Fibroblast of peridontal ligament (primary cell): ENCODE results near the gene LMO3.

Source experiments
- DNase-seq: peaks from one replicate; pipeline ENCODE4 v3.0.0-alpha.2; 2010; ENCODE audit errors: extremely low read depth

The LMO3 gene

DNA sequence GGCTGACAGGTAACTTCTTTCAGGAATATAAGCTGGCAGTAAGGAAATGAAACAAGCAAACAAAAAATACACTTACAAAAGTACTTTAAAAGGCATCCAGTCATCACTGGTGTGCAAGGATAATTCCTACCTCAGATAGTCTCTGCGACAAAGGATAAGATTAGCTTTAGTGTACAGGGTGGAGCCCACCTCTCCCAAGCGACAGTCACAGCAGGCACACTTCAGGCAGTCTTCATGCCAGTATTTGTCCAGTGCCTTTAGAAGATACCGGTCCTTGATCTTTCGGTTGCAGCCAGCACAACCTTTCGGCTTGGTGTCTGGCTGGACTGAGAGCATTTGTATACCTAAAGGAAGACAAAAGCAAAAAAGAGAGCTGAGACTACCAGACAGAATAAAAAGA, 5.4 kb downstream of the LMO3 start:
- DNase-seq, result no peak

DNA sequence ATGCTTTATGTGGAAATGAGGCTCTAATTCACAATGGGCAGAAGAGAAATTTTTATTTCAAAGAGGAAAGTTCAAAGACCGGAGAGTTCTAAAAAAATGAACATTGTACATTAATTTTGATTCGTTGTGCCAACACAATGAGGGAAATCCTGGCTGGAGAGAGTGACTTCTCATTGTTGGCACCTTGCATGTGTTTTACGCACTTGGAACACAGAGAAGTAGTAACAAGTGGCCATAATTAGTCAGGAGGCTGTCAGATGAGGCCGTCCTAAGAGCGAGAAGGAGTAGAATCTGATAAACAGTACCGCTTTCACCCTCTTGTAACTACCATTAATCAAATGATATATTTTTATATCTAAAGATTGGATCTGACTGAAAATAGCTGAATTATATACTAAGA, 6.9 kb downstream of the LMO3 start:
- DNase-seq, result no peak

DNA sequence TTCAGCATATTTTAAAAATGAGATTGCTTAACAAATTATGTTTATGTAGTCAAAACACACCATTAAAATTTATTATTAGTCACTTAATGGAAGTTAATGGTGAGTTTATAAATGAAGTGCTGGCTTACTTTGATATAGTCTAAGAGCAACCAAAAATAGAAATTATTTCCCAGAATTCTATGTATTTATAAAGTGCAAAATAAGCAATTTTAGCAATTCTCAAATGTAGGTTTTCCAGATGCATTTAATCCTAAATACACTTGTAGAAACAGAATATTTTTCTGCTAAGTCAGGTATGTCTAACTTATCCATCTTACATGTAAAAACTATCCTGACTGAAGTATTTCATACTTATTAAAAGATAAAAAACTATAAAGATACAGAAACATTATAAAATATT, 11.2 kb downstream of the LMO3 start:
- DNase-seq, result no peak

DNA sequence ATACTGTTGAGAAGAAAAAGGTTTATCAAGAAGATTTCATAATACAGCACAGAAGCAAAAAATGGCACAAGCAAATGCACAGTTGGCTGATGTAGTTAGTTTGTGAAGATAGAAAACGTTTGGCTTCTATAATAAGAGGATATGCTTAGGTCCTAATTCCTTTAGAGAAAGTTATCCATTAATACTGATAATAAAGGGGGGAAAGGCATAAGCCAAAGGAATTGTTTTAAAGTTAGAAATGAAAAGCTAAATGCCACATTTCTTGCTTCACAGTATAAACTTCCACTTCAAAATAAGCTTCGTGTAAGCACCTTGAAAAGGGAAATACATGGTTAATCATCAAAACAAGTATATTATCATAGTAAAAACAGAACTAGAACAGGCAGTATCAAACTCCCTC, 12.4 kb downstream of the LMO3 start:
- no peak for DNase-seq

DNA sequence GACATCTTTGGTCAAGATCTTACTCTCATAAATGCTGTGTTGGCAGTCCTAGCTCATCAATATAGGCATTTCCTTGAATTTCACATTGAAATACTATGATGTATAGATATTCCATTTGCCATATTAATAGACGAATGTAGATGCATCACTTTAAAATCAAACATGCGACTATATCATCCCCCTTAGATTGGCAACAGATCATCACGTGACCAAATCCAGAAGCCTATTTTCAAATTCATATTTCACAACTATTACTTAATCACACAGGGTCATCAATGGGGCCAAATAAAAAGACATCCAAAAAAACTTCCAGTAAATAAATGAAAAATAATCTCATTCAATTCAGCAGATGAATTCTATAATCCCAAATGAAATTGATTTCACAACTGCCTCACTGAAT, 15.3 kb downstream of the LMO3 start:
- no peak for DNase-seq

DNA sequence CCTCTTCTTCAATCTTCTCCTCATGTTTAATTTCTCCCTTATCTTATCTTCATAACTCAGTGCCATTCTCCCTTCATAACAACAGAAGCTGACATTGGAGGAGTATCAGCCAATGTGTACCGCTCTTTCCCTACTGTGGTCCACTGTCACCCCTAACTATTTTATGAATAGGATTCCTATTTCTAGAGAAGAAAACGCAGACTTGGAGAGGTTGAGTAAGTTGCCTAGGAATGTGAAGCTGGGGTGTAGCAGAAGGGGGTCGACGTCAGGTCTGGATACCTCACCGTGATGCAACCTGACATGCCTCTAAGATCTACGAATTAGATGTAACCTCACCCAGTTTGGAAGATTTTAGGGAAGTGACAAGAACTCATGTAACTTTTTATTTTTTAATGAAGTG, 17.1 kb downstream of the LMO3 start:
- DNase-seq, result no peak

- no peak for DNase-seq
Measured at GRCh38 chr12:16587514-16587913, 18.4 kb downstream of the LMO3 start.

- DNase-seq, result no peak
Measured at GRCh38 chr12:16587110-16587453, 18.9 kb downstream of the LMO3 start.

DNA sequence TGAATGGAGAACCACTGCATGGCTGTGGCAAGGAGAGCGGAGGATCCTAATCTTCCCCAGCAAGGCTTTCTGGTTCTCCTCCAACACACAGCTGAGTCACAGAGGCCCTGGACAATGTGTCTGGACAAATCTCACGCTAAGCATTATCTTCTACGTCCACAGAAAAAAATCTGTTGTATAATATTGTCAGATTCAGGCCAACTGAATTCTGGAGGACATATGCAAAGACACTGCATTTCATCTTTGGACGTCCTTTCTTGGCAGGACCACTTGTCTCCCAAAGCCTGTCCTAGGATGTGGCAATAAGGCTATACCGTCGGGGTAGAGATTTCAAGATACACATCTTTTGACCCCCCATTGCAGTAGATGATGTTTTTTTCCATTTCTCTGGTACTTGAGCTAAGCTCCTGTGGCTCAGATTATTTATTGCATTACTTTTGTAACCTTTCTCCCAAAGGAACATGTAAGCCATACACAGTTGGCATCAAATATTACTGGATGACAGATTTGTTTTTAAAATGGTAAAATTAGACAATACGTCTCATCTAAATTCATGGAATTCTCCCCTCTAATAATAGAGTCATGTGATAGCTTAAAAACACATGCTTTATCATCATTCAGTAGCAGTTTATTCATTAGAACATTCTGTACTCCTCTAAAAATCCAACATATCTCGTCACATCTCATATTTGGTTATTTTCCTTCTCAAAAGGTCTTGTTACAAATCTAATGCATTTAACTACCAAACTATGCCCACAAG, 19.4 kb downstream of the LMO3 start:
- no peak for DNase-seq

- no peak for DNase-seq
Measured at GRCh38 chr12:16585781-16586180, 20.2 kb downstream of the LMO3 start.

DNA sequence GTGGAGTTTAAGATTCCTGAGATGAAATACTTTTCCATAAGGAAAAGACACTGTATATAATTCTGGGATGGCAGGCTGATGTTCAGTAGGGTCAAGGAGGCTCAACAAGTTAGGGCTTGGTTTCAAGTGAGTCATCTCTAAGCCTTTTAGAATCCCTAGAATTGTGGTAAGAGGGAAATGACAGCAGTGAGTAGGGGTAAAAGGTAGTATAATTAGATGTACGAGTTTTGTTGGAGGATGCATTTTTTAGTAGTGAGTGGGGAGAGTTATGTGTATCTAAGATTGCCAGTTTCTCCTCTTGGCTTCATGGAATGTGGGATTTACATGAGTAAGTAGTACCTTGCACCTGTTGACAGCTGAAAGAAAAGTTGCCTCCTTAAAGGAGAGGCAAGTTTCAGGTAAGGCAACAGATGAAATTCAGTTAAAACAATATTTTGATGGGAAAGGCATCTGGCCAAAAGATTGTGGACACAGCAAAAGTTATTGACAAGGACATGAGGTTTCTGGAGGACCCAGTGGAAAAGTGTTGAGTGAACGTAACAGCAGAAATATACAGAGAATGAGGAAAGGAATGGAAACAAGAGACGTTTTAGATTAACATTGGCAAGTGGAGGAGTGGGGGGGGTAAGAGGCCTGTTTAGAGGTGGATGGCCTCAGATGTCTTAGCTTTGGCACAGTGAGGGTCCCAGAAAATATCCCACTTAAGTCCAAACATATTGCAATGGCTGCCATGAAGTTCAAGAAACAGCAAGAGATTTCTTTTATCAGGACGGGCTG, 21.8 kb downstream of the LMO3 start:
- no peak for DNase-seq

DNA sequence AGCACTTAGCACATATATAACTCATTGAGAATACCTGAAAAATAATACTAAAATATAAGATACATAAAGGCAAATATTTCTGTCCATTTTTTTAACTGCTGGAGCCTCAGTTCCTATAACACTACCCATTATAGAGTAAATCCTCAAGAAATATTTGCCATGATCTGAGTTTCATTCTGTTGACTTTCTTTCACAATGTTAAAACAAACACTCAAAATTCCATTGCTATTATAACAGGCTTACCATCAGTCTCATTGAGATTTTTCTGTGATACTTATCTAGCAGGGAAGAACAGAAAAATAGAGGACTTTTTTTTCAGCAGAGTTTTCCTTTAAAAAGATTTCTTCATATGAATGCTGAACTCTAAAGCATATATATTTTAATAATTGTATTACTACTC, 24.5 kb downstream of the LMO3 start:
- DNase-seq, result no peak

GRCh38 chr12:16579041-16579440, 26.9 kb downstream of the LMO3 start:
- DNase-seq, result no peak

GRCh38 chr12:16573398-16574077, 32.4 kb downstream of the LMO3 start:
- DNase-seq, result no peak

GRCh38 chr12:16568873-16569272, 37.1 kb downstream of the LMO3 start:
- DNase-seq, result no peak

DNA sequence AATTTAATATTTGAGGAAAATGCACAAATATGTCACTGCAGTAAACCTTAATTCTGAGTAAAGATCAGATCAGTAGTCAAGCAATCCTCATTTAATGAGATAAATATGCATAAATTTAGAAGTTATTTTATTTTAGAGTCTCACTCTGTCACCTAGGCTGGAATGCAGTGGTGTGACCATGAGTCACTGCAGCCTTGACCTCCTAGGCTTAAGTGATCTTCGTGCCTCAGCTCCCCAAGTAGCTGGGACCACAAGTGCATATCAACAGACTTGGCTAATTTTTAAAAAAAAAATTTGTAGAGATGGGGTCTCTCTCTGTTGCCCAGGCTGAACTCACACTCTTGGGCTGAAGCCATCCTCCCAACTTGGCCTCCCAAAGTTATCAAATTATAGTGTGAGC, 41.3 kb downstream of the LMO3 start:
- DNase-seq, result no peak

DNA sequence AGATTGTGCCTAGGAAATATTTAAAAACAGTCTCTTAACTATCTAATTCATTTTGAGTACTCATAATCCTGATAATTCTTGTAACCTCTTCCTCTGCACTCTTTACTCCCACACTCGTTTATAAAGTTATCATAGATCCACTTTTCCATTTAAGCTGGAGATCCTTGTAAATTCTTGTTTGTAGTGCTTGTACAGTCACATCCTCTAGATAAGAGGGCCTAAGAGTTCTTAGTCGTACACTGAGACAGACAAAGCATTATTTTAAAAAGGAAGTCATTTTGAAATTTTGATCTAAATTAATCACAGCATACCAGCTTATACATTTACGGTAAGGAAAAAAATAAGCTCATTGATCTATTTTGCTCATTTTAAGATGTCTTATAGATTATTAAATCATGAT, 42.5 kb downstream of the LMO3 start:
- no peak for DNase-seq

GRCh38 chr12:16562921-16563320, 43.0 kb downstream of the LMO3 start:
- no peak for DNase-seq

DNA sequence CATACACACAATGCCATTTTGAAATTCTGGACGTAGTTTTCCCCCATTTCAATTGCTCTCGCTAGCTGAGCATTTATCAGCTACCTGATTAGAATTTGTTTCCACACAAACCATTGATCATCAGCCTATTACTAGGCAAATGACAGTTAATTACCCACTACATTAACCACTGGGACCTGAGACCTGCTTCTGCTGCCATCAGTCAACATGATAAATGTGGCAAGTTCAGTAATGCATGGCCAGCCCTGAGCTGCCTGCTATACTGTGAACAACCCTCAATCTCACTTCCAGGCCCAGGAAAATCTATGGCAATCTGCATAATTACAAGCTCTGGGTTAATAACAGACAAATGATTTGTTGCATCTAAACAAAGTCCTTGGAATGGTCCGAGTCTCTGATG, 43.5 kb downstream of the LMO3 start:
- no peak for DNase-seq

- DNase-seq, result no peak
Measured at GRCh38 chr12:16560273-16560672, 45.7 kb downstream of the LMO3 start.

DNA sequence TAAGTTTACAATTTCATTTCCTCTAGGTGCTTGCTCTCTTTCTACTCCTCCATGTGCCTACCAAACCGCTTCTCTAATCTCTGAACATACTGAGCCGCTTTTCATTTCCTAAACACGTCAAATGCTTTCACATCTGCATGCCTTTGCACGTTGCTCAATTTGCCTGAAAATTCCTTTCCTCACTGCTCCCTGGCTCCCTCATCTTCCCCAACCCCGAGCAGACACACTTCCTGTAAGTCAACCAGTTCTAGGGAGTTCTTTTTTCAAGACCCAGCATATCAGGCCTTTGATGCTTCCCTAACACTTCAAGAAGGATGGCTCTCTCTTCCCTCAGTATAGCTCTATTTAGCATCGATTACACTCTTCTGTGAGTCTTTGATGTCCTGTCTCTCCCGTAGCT, 50.3 kb downstream of the LMO3 start:
- no peak for DNase-seq

GRCh38 chr12:16553457-16553856, 52.5 kb downstream of the LMO3 start:
- DNase-seq, result no peak

GRCh38 chr12:16552301-16552700, 53.7 kb downstream of the LMO3 start:
- DNase-seq, result no peak
